GM12878 (cell line): ENCODE measurements around the gene BCKDK. TPM values are rescaled to one million over a fixed set of nuclear protein-coding genes. Genes with fewer than 3 reads are reported as not detected.

Experiments used
- ATAC-seq: fragments of 200-7000 bp; cut with Tn5 transposase; 3 replicates; pipeline ENCODE4 v1.9.1; 2020; ENCODE audit warnings: mild to moderate bottlenecking, moderate library complexity
- BruUV-seq: library from RNA; stranded (reverse); fragments of 400-500 nt; replicated peaks from 2 replicates; lab custom pipeline; 2021; lab: Mats Ljungman, UMichigan
- CTCF ChIA-PET: fragments of 300-600 bp; sonication (Branson Sonifier 250); formaldehyde crosslinking; extraction: SDS; loops from one replicate; lab custom pipeline; 2021; ENCODE audit warnings: inconsistent platforms; lab: Yijun Ruan, JAX
- POLR2A ChIA-PET: fragments of 350-600 bp; formaldehyde crosslinking; extraction: SDS; loops from one replicate; lab custom pipeline; 2021; ENCODE audit warnings: inconsistent platforms; lab: Charles Lee
- RAD21 ChIA-PET: fragments of 300-600 bp; sonication (Branson Sonifier 250); formaldehyde crosslinking; loops from one replicate; lab custom pipeline; 2023; ENCODE audit warnings: antibody characterized with exemption; ENCODE audit not compliant: unreplicated experiment; lab: Charles Lee
- SMC1A ChIA-PET: fragments of 300-600 bp; sonication (Branson Sonifier 250); formaldehyde crosslinking; loops from one replicate; lab custom pipeline; 2023; ENCODE audit not compliant: unreplicated experiment, uncharacterized antibody; lab: Charles Lee
- DNase-seq: peaks from one replicate; pipeline ENCODE4 v3.0.0-alpha.2; 2011; ENCODE audit warnings: low read depth, low spot score
- FAIRE-seq: peaks from 3 replicates; lab custom pipeline; 2011; peaks lifted over from hg19 to GRCh38; lab: Jason Lieb, UNC
- H2AFZ ChIP-seq: 2 replicates; pipeline ENCODE4 v1.6.0; 2011; ENCODE audit warnings: low read depth, low read length, control low read depth; ENCODE audit not compliant: control insufficient read depth
- H3K27ac ChIP-seq: 2 replicates; pipeline ENCODE4 v1.5.1; 2011; ENCODE audit warnings: control low read depth; ENCODE audit not compliant: control insufficient read depth, insufficient read depth
- H3K27me3 ChIP-seq, 2 experiments: replicated peaks in 1 of 2; 2 replicates each; pipeline versions ENCODE4 v1.6.0 to v1.6.1; 2011; ENCODE audit warnings: low read length in 1 of 2; ENCODE audit not compliant: control insufficient read depth in 2 of 2, insufficient read depth in 2 of 2
- H3K36me3 ChIP-seq, 2 experiments: 2 replicates each; pipeline ENCODE4 v1.5.1; 2011; ENCODE audit warnings: low read length in 1 of 2; ENCODE audit not compliant: control insufficient read depth in 2 of 2, insufficient read depth in 2 of 2
- H3K4me1 ChIP-seq: 2 replicates; pipeline ENCODE4 v1.6.1; 2011; ENCODE audit warnings: mild to moderate bottlenecking, low read length, moderate library complexity, mixed read lengths; ENCODE audit not compliant: control insufficient read depth, insufficient read depth
- H3K4me2 ChIP-seq: 2 replicates; pipeline ENCODE4 v1.6.0; 2011; ENCODE audit warnings: control low read depth; ENCODE audit not compliant: control insufficient read depth, insufficient read depth
- H3K4me3 ChIP-seq: fragments of 200-600 bp; sonication (generic); 2 replicates; pipeline ENCODE4 v1.5.1; 2016
- H3K79me2 ChIP-seq: 2 replicates; pipeline ENCODE4 v1.6.0; 2011; ENCODE audit warnings: low read length; ENCODE audit not compliant: control insufficient read depth, insufficient read depth
- H3K9ac ChIP-seq: 2 replicates; pipeline ENCODE4 v1.8.0; 2011; ENCODE audit warnings: low read length, control low read depth, mixed read lengths; ENCODE audit not compliant: control insufficient read depth, insufficient read depth
- H3K9me3 ChIP-seq: replicated peaks from 3 replicates; pipeline ENCODE4 v1.5.1; 2011; ENCODE audit warnings: mild to moderate bottlenecking, low read length; ENCODE audit not compliant: control insufficient read depth, insufficient read depth
- H4K20me1 ChIP-seq: 2 replicates; pipeline ENCODE4 v1.6.0; 2011; ENCODE audit not compliant: control insufficient read depth, insufficient read depth
- PML ChIP-seq: IDR thresholded peaks from 2 replicates; pipeline ENCODE4 v1.6.1; 2012; ENCODE audit warnings: low read length, inconsistent platforms
- RELA ChIP-seq: fragments of 450-650 bp; IDR thresholded peaks from 2 replicates; pipeline ENCODE4 v1.8.0; 2014; ENCODE audit warnings: borderline replicate concordance; ENCODE audit not compliant: partially characterized antibody
- TCF12 ChIP-seq: IDR thresholded peaks from 2 replicates; pipeline ENCODE4 v1.6.1; 2011; ENCODE audit warnings: low read depth, mild to moderate bottlenecking, low read length
- WGBS: methylation state at CpG from one replicate; pipeline ENCODE4 v1.1.6; 2016; ENCODE audit warnings: low lambda C conversion rate; ENCODE audit not compliant: insufficient replicate concordance, insufficient coverage; ENCODE audit errors: missing lambda C conversion rate; 5-methylcytosine and 5-hydroxymethylcytosine counted together
- in situ Hi-C: fragments of 300-500 bp; cut with MboI; formaldehyde crosslinking; loops from 9 replicates; pipeline ENCODE4 v1.14.3; 2018; ENCODE audit warnings: mixed read lengths
- intact Hi-C: fragments of 100-400 bp; cut with micrococcal nuclease; formaldehyde crosslinking; loops from one replicate; pipeline ENCODE4 v1.14.2; 2022; ENCODE audit not compliant: unreplicated experiment
- polyA plus RNA-seq, 11 experiments: library from polyadenylated mRNA; depleted of rRNA in 4 of 11; unstranded in 6 of 11; stranded (reverse) in 5 of 11; fragments of >200 nt; fragmentation: Nextera tagmentation in 4 of 11; fragmentation: Illumina TruSeq in 1 of 11; extraction: Ambion mirVana in 4 of 11; extraction: Trizol in 1 of 11; gene quantifications; 1 replicate in 1 of 11; 2 replicates in 10 of 11; pipeline versions ENCODE4 v1.2.1 to v1.2.3, GENCODE V29; 2011 to 2016; ENCODE audit warnings: inconsistent platforms in 2 of 11, missing spikeins in 2 of 11, low read depth in 1 of 11
- total RNA-seq, 4 experiments: library from RNA; depleted of rRNA in 3 of 4; stranded (reverse); fragments of >200 nt in 3 of 4; fragmentation: Illumina TruSeq in 1 of 4; extraction: Trizol in 1 of 4; gene quantifications; 2 replicates each; pipeline versions ENCODE4 v1.2.1 to v1.2.3, GENCODE V29; 2013 to 2021
- TF ChIP-seq, protein P1 (sequence below): fragments of 450-650 bp; IDR thresholded peaks from 2 replicates; pipeline ENCODE4 v1.6.1; 2017; ENCODE audit warnings: mild to moderate bottlenecking, low read depth, inconsistent platforms; ENCODE audit not compliant: poor library complexity, severe bottlenecking

BCKDK gene
- total and polyA plus RNA-seq, 10 of the 15 experiments (the other 5 are each of a cell fraction or from before 2014, with no cell fraction given) = 0.68 to 56.6 (median 32.8) TPM

DNA sequence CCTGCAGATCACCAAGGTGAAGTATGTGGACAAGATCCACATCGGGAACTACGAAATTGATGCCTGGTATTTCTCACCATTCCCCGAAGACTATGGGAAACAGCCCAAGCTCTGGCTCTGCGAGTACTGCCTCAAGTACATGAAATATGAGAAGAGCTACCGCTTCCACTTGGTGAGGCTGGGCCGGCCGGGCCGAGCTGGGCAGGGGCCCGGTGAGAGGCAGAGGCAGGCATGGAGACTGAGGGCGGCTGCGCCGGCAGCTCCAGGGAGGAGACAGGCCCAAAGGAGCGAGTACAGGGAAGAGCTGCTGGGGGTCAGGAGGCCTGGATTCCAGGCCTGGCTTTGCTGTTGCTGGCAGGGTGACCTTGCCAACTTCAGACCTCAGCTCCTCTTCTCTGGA is 19.0 kb downstream of the BCKDK start:
- intact Hi-C loops (no loop called here), in situ Hi-C loops (no loop called here)
- ATAC-seq = no peak
- CTCF ChIA-PET = no interaction called here
- RAD21 ChIA-PET = no interaction called here
- POLR2A ChIA-PET = no interaction called here
- DNase-seq = no peak
- H3K9me3 ChIP-seq = no peaks in the 10 kb centered on the region
- H3K36me3 ChIP-seq = peaks cover 0 to 3% of the 10 kb centered on the region in 2 experiments; a peak in 2 of 4 replicates
- TF ChIP-seq TCF12 = no peak
- TF ChIP-seq PML = no peak
- TF ChIP-seq, protein P1, sequence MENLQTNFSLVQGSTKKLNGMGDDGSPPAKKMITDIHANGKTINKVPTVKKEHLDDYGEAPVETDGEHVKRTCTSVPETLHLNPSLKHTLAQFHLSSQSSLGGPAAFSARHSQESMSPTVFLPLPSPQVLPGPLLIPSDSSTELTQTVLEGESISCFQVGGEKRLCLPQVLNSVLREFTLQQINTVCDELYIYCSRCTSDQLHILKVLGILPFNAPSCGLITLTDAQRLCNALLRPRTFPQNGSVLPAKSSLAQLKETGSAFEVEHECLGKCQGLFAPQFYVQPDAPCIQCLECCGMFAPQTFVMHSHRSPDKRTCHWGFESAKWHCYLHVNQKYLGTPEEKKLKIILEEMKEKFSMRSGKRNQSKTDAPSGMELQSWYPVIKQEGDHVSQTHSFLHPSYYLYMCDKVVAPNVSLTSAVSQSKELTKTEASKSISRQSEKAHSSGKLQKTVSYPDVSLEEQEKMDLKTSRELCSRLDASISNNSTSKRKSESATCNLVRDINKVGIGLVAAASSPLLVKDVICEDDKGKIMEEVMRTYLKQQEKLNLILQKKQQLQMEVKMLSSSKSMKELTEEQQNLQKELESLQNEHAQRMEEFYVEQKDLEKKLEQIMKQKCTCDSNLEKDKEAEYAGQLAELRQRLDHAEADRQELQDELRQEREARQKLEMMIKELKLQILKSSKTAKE = no peak
- TF ChIP-seq RELA = no peak
- H3K4me2 ChIP-seq = no peak overlapping the region
- BruUV-seq = no TSS peak
- SMC1A ChIA-PET = no interaction called here
- H3K9ac ChIP-seq = no peak overlapping the region
- H3K27ac ChIP-seq = no peak overlapping the region
- no peaks in the 10 kb centered on the region for H3K79me2 ChIP-seq
- no peaks in the 10 kb centered on the region for H4K20me1 ChIP-seq
- FAIRE-seq = no peak
- no peaks in the 10 kb centered on the region for H3K27me3 ChIP-seq
- no peak overlapping the region for H3K4me3 ChIP-seq
- no peaks in the 10 kb centered on the region for H3K4me1 ChIP-seq
- H2AFZ ChIP-seq = no peak overlapping the region
- 89% methylated on average over 13 of the region's 13 CpGs for WGBS
